PFSK-1 (cell line): ENCODE measurements around the gene HSD3B1.

Experiments
- FOXP2 ChIP-seq: optimal IDR thresholded peaks from 2 replicates; pipeline ENCODE3; 2011; ENCODE audit warnings: borderline replicate concordance, control low read depth, inconsistent platforms; ENCODE audit not compliant: insufficient read depth; ENCODE audit errors: extremely low read length, extremely low read depth
- POLR2AphosphoS5 ChIP-seq: IDR thresholded peaks from 2 replicates; pipeline ENCODE4 v1.6.1; 2012; ENCODE audit warnings: low read depth, mild to moderate bottlenecking, control low read depth, low read length, moderate library complexity
- REST ChIP-seq, 2 experiments: IDR thresholded peaks; 2 replicates each; pipeline versions ENCODE4 v1.6.1 to v1.8.0; 2011 to 2012; ENCODE audit warnings: low read depth in 2 of 2, low read length in 2 of 2, control low read depth in 1 of 2, inconsistent platforms in 1 of 2, mild to moderate bottlenecking in 1 of 2, moderate library complexity in 1 of 2; ENCODE audit not compliant: insufficient read depth in 1 of 2
- SIN3A ChIP-seq: IDR thresholded peaks from 2 replicates; pipeline ENCODE4 v1.6.1; 2012; ENCODE audit warnings: mild to moderate bottlenecking, low read length, moderate library complexity, borderline replicate concordance; ENCODE audit not compliant: insufficient read depth
- TAF1 ChIP-seq: IDR thresholded peaks from 2 replicates; pipeline ENCODE4 v1.6.1; 2012; ENCODE audit warnings: low read length, control low read depth, borderline replicate concordance; ENCODE audit not compliant: insufficient read depth

GRCh38 chr1:119469741-119470140 lies 37.3 kb upstream of the HSD3B1 start:
- no peak for TF ChIP-seq POLR2AphosphoS5
- TF ChIP-seq REST (IDR thresholded peaks at IDR 0.05; ENCODE audit: insufficient read depth in 1 of 2, low read depth in 2 of 2, low read length in 2 of 2), result no peak
- TF ChIP-seq TAF1, result no peak
- no peak for TF ChIP-seq FOXP2
- TF ChIP-seq SIN3A, result no peak
